Measurements from ENCODE around the gene PSTPIP1.

- no peak for TF ChIP-seq GLIS3 (CRISPR knock-in tag; IDR thresholded peaks at IDR 0.05)
- no peak for TF ChIP-seq CSDC2 (CRISPR knock-in tag; IDR thresholded peaks at IDR 0.05)
- TF ChIP-seq TCF4 (CRISPR knock-in tag; IDR thresholded peaks at IDR 0.05; ENCODE audit: borderline replicate concordance) = no peak
- no peak for TF ChIP-seq ZNF8 (CRISPR knock-in tag; IDR thresholded peaks at IDR 0.05)
- no peak for TF ChIP-seq OSR1 (CRISPR knock-in tag; IDR thresholded peaks at IDR 0.05)
- TF ChIP-seq CREB5 (CRISPR knock-in tag; IDR thresholded peaks at IDR 0.05; ENCODE audit: low read depth) = no peak
- TF ChIP-seq ISL1 (CRISPR knock-in tag; IDR thresholded peaks at IDR 0.05) = no peak
- TF ChIP-seq ZFP3 (CRISPR knock-in tag; IDR thresholded peaks at IDR 0.05) = no peak
- TF ChIP-seq ARNTL (CRISPR knock-in tag; IDR thresholded peaks at IDR 0.05; ENCODE audit: borderline replicate concordance, low read depth) = no peak
- no peak for TF ChIP-seq ZC3H10 (CRISPR knock-in tag; IDR thresholded peaks at IDR 0.05)
Measured at GRCh38 chr15:76963596-76963995, 31.3 kb upstream of the PSTPIP1 start.

Measured in SK-N-SH treated with all-trans-retinoic acid at 6 μM for 48 hours (cell line).